ENCODE data around the gene ATXN3L. TPM values are rescaled to one million over a fixed set of nuclear protein-coding genes. Genes with fewer than 3 reads are reported as not detected.

Gene ATXN3L
- total RNA-seq, result not detected

DNA sequence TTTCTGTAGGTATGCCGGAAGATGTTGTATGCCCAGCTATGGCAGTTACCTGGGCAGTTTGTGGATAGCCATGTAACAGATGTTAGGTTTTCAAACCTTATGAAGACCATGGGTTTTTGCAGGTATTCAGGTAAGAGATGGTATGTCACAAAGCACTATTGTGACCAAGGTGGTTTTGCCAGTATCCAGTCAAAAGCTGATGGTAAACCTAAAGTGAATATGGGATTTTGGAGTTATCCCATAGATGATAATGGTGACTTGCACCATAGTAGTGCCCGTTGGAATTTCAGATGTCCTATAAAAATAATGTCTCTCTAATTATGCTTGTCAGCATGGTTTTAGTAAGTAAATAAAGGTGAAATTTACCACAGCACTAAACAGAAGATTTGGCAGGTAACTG, at the start of gene ATXN3L:
ATXN3L (minus strand) TSS at position 101 of the 400 bp plus-strand sequence. CDS start 119 bp downstream, outside the sequence.
- Histone ChIP-seq H3K27me3 (no peaks in the 10 kb centered on the region), H3K4me1 (no peaks in the 10 kb centered on the region), H3K36me3 (no peaks in the 10 kb centered on the region), H3K9me3 (no peaks in the 10 kb centered on the region), H3K27ac (no peak within 1 kb of the TSS), H3K4me3 (no peak within 1 kb of the TSS)
- TF ChIP-seq, protein P1, sequence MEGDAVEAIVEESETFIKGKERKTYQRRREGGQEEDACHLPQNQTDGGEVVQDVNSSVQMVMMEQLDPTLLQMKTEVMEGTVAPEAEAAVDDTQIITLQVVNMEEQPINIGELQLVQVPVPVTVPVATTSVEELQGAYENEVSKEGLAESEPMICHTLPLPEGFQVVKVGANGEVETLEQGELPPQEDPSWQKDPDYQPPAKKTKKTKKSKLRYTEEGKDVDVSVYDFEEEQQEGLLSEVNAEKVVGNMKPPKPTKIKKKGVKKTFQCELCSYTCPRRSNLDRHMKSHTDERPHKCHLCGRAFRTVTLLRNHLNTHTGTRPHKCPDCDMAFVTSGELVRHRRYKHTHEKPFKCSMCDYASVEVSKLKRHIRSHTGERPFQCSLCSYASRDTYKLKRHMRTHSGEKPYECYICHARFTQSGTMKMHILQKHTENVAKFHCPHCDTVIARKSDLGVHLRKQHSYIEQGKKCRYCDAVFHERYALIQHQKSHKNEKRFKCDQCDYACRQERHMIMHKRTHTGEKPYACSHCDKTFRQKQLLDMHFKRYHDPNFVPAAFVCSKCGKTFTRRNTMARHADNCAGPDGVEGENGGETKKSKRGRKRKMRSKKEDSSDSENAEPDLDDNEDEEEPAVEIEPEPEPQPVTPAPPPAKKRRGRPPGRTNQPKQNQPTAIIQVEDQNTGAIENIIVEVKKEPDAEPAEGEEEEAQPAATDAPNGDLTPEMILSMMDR (IDR thresholded peaks at IDR 0.05), result no peak
- no peak for TF ChIP-seq POLR2AphosphoS5 (IDR thresholded peaks at IDR 0.05; ENCODE audit: insufficient read depth in 1 of 2, low read depth in 1 of 2)
- TF ChIP-seq POLR2A (IDR thresholded peaks at IDR 0.05), result no peak
- intact Hi-C loops (cut with DNase I), result no loop called here
- DNase-seq (ENCODE audit: extremely low spot score in 2 of 2), result no peak

DNA sequence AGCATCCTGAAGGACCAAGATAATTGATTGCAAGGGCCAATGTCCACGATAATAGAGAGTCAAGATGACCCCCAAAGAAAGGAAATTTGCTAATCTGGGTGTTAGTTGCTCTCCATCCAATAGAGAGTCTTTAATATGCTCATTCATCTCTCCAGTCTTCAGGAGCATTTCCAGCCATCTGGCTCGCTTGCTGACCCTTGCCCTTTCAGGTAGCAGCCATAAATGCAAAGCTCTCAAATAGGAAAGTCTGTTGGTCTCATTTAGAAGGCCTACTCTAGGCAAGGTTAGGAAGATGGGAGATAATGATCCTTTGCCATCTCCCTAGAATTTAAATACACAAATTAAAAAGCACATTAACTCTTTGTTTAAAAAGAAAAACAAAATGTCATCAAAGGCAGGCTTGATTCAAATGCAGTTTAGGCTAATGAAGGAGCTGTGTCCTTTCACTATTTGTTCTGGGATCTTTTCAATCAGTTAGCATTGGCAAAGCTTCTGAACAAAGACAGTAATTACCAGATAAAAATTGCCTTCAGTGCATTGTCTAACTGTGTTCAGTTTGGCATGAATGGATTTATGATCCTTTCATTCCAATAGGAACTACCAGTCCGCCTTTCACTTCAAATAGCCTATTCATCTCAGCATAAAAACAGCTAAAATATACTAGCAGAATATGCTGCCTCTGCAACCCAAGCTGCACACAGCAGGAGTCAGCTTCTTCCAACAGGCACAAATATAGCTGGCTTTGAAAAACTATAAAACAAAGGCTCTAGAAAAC, 49.6 kb upstream of the ATXN3L start:
- Histone ChIP-seq H3K27me3 (no peaks in the 10 kb centered on the region), H3K4me3 (no peak overlapping the region), H3K4me1 (peaks cover 4% of the 10 kb centered on the region), H3K27ac (no peak overlapping the region), H3K9me3 (no peaks in the 10 kb centered on the region), H3K36me3 (no peaks in the 10 kb centered on the region)
- no peak for DNase-seq (ENCODE audit: extremely low spot score in 2 of 2)
- intact Hi-C loops (cut with DNase I), result no loop called here
- no peak for TF ChIP-seq POLR2A (IDR thresholded peaks at IDR 0.05)
- TF ChIP-seq POLR2AphosphoS5 (IDR thresholded peaks at IDR 0.05; ENCODE audit: insufficient read depth in 1 of 2, low read depth in 1 of 2), result no peak
- TF ChIP-seq, protein P1 (IDR thresholded peaks at IDR 0.05), result no peak

DNA sequence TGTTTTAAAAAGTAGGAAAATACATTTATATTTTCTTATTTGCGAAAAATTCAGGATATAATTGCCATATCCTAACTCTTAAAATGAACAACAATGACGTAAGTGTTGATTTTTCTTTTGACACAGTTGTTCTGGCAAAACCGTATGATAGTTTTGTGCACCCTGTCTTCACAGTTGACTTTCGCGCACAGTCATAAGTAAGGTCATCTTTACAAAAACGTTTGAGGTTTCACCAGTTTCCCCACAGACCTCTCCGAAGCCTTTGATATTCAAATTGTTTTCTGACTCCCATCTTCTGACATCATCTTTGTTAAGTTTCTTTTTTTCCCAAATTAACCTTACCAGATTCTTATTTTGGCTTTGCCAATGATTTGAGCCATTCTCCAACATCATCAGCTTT, 48.1 kb upstream of the ATXN3L start:
- H3K4me3 ChIP-seq, result no peak overlapping the region
- TF ChIP-seq POLR2A (IDR thresholded peaks at IDR 0.05), result no peak
- TF ChIP-seq, protein P1 (IDR thresholded peaks at IDR 0.05), result no peak
- TF ChIP-seq POLR2AphosphoS5 (IDR thresholded peaks at IDR 0.05; ENCODE audit: insufficient read depth in 1 of 2, low read depth in 1 of 2), result no peak
- H3K36me3 ChIP-seq, result no peaks in the 10 kb centered on the region
- H3K4me1 ChIP-seq, result no peaks in the 10 kb centered on the region
- no peak overlapping the region for H3K27ac ChIP-seq
- DNase-seq (ENCODE audit: extremely low spot score in 2 of 2), result no peak
- H3K27me3 ChIP-seq, result no peaks in the 10 kb centered on the region
- intact Hi-C loops (cut with DNase I), result no loop called here
- H3K9me3 ChIP-seq, result no peaks in the 10 kb centered on the region

DNA sequence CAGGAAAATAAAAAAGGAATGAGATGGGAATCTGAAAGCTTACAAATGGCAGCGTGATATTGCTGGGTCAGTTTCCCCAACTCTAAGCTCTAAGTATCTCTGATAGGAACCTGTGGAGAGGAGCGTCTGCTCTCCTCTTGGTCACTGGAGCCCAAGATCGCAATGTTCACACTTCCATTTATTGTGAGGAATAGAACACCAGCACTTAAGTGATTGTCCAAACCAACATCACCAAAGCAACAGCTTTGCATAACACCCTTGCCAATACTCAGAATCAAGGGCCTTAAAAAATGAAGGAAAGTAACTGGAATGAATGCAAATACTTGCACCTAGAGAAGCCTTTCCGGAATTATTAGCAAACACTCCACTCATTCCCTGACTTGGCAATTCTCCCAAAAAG, 46.8 kb upstream of the ATXN3L start:
- intact Hi-C loops (cut with DNase I), result no loop called here
- DNase-seq (ENCODE audit: extremely low spot score in 2 of 2), result no peak
- H3K36me3 ChIP-seq, result no peaks in the 10 kb centered on the region
- no peak overlapping the region for H3K27ac ChIP-seq
- H3K27me3 ChIP-seq, result no peaks in the 10 kb centered on the region
- H3K9me3 ChIP-seq, result no peaks in the 10 kb centered on the region
- H3K4me3 ChIP-seq, result no peak overlapping the region
- H3K4me1 ChIP-seq, result no peaks in the 10 kb centered on the region
- TF ChIP-seq POLR2AphosphoS5 (IDR thresholded peaks at IDR 0.05; ENCODE audit: insufficient read depth in 1 of 2, low read depth in 1 of 2) (no peak), POLR2A (IDR thresholded peaks at IDR 0.05) (no peak)
- TF ChIP-seq, protein P1 (IDR thresholded peaks at IDR 0.05), result no peak

DNA sequence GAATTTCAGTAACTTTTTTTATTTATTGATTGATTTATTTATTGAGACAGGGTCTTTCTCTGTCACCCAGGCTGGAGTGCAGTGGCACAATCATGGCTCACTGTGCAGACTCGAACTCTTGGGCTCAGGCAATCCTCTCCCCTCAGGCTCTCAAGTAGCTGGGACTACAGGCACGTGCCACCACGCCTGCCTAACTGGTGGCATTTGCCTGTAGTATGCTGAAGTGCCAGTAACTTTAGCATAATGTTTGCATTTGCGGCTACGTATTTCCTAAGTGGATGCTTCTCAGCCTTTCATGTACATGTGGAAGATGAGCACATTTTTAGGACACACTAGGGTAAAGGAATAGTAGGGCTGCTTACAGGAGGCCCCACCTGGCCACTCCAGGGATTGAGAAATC, 45.3 kb upstream of the ATXN3L start:
- Histone ChIP-seq H3K27me3 (no peaks in the 10 kb centered on the region), H3K36me3 (no peaks in the 10 kb centered on the region), H3K9me3 (no peaks in the 10 kb centered on the region), H3K27ac (no peak overlapping the region), H3K4me3 (no peak overlapping the region), H3K4me1 (no peaks in the 10 kb centered on the region)
- TF ChIP-seq POLR2A (IDR thresholded peaks at IDR 0.05) (no peak), POLR2AphosphoS5 (IDR thresholded peaks at IDR 0.05; ENCODE audit: insufficient read depth in 1 of 2, low read depth in 1 of 2) (no peak)
- TF ChIP-seq, protein P1 (IDR thresholded peaks at IDR 0.05), result no peak
- intact Hi-C loops (cut with DNase I), result no loop called here
- no peak for DNase-seq (ENCODE audit: extremely low spot score in 2 of 2)
